DMS79 (cell line): ENCODE results near the gene SLC7A8.
"Not testable (repeated sequence)": the region's sequence is repeated elsewhere in the genome, so short reads cannot be mapped to it uniquely, and the experiment has no call there.

ENCODE experiments used
- DNase-seq: peaks from one replicate; lab custom pipeline; 2025; lab: John Stamatoyannopoulos, UW

Gene SLC7A8

GRCh38 chr14:23183479-23183878, at the start of gene SLC7A8:
Gene SLC7A8 (minus strand): TSS chr14:23183660. CDS start chr14:23182914, 746 bp downstream.
- DNase-seq: peak; percentile 33

GRCh38 chr14:23232241-23232808, 48.9 kb upstream of the SLC7A8 start:
- DNase-seq: not testable (repeated sequence)

DNA sequence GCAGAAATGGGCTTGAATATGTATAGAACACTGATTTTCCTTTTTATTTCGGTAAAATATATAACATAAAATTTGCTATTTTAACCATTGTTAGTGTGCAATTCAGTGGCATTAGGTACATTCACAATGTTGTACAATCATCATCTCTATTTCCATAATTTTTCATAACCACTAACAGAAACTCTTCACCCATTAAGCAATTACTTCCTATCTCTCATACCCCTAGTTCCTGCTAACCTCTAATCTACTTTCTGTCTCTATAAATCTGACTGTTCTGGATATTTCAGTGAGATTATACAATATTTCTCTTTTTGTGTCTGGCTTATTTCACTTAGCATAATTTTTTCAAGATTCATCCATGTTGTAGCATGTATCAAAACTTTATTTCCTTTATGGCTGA, 45.4 kb upstream of the SLC7A8 start:
- DNase-seq: no peak

- DNase-seq: no peak
Measured at GRCh38 chr14:23227566-23227965, 44.1 kb upstream of the SLC7A8 start.

DNA sequence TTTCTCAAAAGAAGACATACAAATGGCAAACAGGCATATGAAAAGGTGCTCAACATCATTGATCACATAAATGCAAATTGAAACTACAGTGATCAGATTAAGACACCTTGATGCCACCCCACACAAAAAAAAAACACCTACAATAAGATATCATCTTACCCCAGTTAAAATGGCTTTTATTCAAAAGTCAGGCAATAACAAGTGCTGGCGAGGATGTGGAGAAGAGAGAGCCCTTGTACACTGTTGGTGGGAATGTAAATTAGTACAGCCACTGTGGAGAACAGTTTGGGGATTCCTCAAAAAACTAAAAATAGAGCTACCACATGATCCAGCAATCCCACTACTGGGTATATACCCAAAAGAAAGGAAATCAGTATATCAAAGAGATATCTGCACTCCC, 41.5 kb upstream of the SLC7A8 start:
- DNase-seq: not testable (repeated sequence)

GRCh38 chr14:23219075-23219474, 35.6 kb upstream of the SLC7A8 start:
- no peak for DNase-seq

DNA sequence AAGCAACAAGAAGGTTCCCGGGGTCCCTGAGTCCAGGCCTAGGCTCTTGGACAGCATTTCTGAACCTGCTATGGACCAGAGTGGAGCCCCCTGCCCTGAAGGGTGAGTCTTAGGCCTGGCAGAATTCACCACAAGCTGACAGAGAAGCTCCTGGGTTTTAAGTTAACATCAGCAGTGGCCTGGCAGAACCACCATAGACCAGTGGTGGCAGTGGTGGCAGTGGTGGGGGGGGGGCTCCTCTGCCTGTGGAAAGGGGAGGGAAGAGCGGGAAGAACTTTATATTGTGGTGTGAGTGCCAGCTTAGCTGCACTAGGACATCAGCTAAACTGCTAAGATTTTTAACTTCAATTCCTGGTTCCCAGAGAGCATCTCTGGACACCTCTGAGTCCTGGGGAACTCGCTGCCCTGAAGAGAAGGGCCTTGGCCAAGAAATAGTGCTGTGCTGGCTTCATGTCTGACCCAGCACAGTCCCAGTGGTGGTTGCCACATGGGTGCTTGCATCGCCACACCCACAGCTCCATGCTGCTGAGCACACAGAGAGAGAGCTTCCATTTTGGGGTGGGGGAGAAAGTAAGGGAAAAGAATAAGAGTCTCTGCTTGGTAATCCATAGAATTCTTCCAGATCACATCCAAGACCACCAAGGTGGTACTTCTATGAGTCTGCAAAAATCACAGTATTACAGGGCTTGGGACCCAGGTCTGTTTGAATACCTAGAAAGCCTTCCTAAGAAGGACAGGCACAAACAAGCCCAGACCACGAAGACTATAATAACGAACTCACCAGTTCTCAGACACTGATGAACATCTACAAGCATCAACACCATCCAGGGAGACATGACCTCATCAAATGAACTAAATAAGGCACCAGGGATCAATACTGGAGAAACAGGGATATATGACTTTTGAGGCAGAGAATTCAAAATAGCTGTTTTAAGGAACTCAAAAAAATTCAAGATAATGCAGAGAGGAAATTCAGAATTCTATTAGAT, 33.9 kb upstream of the SLC7A8 start:
- no peak for DNase-seq

DNA sequence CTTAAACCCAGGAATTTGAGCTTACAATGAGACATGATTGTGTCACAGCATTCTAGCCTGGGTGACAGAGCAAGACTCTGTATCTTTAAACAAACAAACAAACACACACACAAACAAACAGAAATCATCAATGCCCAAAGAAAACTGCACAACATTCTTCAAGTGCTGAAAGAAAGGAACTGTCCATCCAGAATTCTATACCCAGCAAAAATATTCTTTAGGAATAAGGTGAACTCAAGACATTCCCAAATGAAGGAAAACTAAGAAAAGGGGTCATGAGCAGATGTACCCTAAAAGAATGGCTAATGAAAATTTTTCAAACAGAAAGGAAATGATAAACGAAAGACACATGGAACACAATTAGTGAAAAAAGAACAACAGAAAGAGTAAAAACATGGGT, 32.0 kb upstream of the SLC7A8 start:
- DNase-seq: no peak

DNA sequence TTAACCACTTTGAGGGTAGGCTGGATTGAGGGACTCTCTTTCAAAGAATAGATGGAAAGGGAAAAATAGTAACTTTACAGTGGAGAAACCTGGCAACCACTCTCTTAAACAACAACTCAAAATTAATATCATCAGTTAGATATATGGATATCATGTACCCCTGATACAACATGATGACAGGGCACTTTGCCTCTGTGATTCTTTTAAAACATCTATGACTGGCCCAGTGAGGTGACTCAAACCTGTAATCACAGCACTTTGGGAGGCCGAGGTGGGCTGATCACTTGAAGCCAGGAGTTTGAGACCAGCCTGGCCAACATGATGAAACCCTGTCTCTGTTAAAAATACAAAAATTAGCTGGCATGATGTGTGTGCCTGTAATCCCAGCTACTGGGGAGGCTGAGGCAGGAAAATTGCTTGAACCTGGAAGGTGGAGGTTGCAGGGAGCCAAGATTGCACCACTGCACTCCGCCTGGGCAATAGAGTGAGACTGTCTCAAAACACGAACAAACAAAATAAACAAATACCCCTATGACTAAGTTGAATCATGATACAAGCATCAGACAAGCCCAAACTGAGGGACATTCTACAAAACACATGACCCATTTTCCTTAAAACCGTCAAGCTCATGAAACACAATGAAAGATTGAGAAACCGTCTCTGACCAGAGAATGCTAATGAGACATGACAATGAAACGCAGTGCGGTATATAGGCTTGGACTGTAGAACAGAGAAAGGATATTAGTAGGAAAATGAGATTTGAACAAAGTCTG, 26.4 kb upstream of the SLC7A8 start:
- no peak for DNase-seq

DNA sequence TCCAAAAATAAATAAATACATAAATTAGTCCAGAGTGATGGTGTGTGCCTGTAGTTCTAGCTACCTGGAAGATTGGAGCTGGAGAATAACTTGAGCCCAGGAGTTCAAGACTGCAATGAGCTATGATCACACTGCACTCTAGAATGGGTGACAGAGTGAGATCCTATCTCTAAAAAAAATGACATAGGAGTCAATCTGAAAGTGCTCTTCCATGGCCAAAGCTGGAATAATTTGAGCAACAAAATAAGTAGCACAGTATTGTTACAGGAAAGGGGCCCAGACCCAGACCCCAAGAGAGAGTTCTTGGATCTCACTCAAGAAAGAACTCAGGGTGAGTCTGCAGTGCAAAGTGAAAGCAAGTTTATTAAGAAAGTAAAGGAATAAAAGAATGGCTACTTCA, 24.9 kb upstream of the SLC7A8 start:
- no peak for DNase-seq

GRCh38 chr14:23207146-23207540, 23.7 kb upstream of the SLC7A8 start:
- no peak for DNase-seq

- no peak for DNase-seq
Measured at GRCh38 chr14:23206422-23207145, 23.1 kb upstream of the SLC7A8 start.

GRCh38 chr14:23202001-23202400, 18.5 kb upstream of the SLC7A8 start:
- DNase-seq: no peak

DNA sequence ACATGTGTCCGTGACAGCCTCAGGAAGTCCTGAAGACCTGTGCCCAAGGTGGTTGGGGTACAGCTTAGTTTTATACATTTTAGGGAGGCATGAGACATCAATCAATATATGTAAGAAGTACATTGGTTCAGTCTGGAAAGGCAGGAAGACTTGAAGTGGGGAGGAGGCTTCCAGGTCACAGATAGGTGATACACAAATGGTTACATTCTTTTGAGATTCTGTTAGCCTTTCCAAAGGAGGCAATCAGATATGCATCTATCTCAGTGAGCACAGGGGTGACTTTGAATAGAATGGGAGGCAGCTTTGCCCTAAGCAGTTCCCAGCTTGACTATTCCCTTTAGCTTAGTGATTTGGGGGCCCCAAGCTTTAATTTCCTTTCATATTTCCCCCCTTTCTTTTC, 15.7 kb upstream of the SLC7A8 start:
- not testable (repeated sequence) for DNase-seq

DNA sequence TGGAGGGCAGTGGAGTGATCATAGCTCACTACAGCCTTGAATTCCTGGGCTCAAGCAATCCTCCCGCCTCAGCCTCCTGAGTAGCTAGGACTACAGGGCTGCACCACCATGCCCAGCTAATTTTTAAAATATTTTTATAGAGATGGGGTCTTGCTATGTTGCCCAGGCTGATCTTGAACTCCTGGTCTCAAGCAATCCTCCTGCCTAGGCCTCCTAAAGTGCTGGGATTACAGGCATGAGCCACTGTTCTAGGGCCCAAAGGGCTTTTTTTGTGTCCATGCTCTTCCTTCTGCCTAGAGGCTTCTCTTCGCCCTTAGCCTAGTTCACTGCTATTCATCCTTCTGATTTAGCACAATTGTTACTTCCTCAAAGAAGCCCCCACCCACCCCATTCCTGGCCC, 13.0 kb upstream of the SLC7A8 start:
- not testable (repeated sequence) for DNase-seq

GRCh38 chr14:23195552-23196101, 12.2 kb upstream of the SLC7A8 start:
- no peak for DNase-seq

- DNase-seq: no peak
Measured at GRCh38 chr14:23193432-23193831, 10.0 kb upstream of the SLC7A8 start.

DNA sequence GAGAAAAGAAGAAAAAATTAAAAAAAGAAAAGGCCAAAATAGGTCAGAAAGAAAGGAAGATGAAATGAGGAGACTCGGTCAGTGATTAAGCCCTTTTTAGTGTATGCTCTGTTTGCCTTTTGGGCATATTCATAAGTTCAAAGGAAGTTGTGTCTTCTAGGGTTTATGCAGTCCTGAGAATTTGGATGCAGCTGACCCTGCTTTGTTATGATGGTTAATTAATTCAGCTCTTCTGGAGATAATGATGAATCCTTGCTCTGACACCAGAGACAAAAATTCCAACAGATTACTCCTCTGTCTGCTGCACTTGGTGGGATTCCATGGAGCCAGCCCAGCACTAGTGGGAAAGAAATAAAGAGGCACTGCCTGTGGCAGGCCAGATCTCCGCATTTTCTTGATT, 4.5 kb upstream of the SLC7A8 start:
- no peak for DNase-seq

- DNase-seq: no peak
Measured at GRCh38 chr14:23186913-23187654, 3.6 kb upstream of the SLC7A8 start.

DNA sequence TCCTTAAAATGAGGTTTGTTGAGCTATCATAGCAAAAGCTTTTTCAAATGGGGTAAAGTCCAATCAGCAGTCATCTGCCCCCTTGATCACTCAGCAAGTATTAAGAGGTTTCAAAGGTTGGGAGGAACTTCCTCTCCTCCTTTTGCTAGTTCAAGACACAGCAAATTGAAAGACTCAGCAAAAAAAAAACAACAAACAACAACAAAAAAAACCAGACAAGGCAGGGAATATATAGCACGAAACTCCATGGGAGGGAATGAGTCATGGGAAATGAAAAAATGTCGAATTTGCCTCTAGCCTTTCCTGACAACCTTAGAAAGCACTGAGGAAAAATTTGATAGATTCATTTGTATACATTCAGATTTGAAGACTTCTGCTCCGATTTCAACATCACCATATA, 1.6 kb upstream of the SLC7A8 start:
- no peak for DNase-seq

DNA sequence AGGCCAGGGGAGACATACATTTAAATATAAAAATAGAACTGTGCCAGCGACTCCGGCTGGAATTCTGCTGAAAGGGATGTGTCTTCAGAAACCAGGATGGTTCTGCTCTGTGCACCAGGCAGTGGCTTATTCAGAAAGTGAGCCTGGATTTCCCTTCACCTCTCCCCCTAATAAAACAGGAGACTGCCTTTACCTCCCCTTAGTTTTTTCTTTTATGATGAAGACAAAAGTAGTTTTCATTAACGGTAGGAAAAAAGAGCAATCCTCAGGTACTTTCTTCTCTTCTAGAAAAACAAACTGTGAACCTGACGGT, 346 bp downstream of the SLC7A8 start:
- no peak for DNase-seq
